ENCODE results near the gene ITGB5.

DNA sequence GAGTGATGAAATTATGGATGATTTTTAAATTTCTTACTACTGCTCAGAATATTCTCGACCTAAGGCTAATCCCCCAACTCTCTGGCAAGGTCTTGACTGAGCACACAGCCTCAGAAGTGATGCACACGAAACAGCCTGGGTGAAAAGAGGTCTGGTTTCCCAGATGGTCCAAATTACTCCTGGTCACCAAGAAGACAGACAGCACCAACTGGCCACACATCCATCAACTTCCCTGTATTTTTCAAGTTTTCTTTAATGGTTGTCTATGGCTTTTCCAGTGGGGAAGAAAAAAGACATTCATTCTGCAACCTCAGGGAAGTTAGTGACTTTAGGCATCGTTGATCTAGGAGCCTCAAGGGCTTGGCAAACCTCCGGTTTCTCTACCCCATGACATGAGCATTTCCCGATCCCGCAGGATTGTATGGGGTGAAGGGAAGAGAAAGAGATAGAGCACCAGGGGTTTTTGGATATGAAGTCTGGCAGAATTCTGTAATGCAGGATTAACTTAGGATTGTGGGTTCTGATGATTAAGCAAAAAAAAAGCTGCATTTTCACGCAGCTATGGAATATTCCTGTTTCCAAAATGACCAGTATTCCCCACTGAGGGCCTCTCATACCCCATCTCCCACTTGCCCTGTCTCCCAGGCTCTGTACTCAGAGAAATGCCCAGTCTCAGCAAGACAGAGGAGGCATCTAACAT, 94.7 kb downstream of the ITGB5 start:
- TF ChIP-seq, protein P1, sequence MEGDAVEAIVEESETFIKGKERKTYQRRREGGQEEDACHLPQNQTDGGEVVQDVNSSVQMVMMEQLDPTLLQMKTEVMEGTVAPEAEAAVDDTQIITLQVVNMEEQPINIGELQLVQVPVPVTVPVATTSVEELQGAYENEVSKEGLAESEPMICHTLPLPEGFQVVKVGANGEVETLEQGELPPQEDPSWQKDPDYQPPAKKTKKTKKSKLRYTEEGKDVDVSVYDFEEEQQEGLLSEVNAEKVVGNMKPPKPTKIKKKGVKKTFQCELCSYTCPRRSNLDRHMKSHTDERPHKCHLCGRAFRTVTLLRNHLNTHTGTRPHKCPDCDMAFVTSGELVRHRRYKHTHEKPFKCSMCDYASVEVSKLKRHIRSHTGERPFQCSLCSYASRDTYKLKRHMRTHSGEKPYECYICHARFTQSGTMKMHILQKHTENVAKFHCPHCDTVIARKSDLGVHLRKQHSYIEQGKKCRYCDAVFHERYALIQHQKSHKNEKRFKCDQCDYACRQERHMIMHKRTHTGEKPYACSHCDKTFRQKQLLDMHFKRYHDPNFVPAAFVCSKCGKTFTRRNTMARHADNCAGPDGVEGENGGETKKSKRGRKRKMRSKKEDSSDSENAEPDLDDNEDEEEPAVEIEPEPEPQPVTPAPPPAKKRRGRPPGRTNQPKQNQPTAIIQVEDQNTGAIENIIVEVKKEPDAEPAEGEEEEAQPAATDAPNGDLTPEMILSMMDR (conservative IDR thresholded peaks at IDR 0.05; ENCODE audit: low read length) = no peak
- no peak for TF ChIP-seq EZH2phosphoT487 (IDR thresholded peaks at IDR 0.05; ENCODE audit: borderline replicate concordance, low read depth, low read length)
